Uterus (tissue), 2 donors: ENCODE results near the gene GSTA4.

ENCODE experiments used
- CTCF ChIP-seq, 4 experiments: fragments of 200-600 bp in 2 of 4; fragments of 450-650 bp in 2 of 4; sonication (generic) in 2 of 4; IDR thresholded peaks; one replicate each; pipeline ENCODE4 v1.5.1; 2016 to 2019; ENCODE audit warnings: antibody characterized with exemption in 4 of 4, mild to moderate bottlenecking in 2 of 4, moderate library complexity in 1 of 4
- POLR2A ChIP-seq, 2 donors: fragments of 450-650 bp; IDR thresholded peaks; one replicate each; pipeline ENCODE4 v1.6.1; 2016; ENCODE audit warnings: antibody characterized with exemption in 2 of 2, mild to moderate bottlenecking in 1 of 2, moderate library complexity in 1 of 2

- TF ChIP-seq CTCF (IDR thresholded peaks at IDR 0.05), result no peak
- no peak for TF ChIP-seq POLR2A (IDR thresholded peaks at IDR 0.05)
Observed at GRCh38 chr6:52953911-52954839, 40.9 kb downstream of the GSTA4 start.
